Germinal center (tissue), 1 donor: Measurements from ENCODE around the gene NCAM2.
"Not testable (repeated sequence)": the region's sequence is repeated elsewhere in the genome, so short reads cannot be mapped to it uniquely, and the experiment has no call there.

Experiments
- DNase-seq: peaks from one replicate; pipeline ENCODE4 v3.0.0; 2012; ENCODE audit warnings: mixed read lengths, low spot score

Gene NCAM2

GRCh38 chr21:21332492-21332891, 334.3 kb downstream of the NCAM2 start:
- no peak for DNase-seq

- no peak for DNase-seq
Observed at GRCh38 chr21:21341041-21341440, 342.8 kb downstream of the NCAM2 start.

DNA sequence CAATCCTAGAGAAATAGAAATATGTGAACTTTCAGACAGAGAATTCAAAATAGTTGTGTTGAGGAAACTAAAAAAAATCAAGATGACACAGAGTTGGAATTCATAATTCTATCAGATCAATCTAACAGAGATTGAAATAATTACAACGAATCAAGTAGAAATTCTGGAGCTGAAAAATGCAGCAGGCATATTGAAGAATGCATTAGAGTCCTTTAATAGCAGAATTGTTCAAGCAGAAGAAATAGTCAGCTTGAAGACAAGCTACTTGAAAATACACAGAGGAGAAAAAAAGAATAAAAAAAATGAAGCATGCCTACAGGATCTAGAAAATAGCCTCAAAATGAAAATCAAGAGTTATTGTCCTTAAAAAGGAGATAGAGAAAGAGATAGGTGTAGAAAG, 347.1 kb downstream of the NCAM2 start:
- DNase-seq, result no peak

DNA sequence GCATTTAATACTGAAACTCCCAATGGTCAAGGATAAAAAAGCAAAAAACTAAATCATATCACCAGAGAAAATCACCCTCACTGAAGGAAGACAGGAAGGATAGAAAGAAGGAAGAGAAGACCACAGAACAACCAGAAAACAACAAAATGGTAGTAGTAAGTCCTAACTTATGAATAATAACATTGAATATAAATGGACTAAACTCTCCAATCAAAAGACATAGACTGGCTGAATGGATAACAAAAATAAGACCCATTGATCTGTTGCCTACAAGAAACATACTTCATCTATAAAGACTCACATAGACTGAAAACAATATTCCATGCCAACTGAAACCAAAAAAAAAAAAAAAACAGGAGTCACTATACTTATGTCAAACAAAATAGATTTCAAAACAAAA, 347.7 kb downstream of the NCAM2 start:
- DNase-seq, result no peak

DNA sequence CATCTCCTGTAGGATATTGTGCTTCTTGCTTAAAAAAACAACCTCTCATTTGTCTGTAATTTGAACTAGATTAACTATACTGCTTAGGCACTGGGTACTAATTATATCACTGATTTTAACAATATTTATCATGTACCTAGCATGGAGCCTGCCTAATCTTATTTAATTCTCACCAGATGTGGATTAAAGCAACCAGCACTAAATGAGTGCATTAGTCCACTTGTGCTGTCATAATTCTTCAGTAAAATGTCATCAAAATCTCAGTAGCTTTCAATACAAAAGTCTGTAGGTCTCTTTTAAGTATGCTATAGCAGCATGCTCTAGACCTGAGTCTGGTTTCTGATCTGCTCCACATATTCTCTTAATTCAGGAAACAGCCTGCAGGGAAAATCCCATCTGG, 368.1 kb downstream of the NCAM2 start:
- DNase-seq, result no peak

DNA sequence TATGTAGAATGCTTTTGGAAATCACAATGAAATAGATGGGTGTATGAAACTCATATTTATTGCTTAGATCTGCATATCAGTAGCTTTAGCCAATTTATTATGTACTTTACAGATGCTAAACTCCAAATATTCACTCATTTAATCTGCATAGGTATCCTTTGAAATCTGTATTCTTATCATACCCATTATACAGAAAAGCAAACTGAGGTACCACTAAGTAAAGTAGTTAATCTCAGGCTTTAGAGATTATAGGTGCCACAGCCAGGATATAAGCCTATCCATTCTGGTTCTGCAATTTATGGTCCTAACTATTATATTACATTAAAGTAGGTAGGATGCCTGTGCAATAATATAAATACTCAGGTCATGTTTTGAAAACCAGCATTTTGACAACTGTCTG, 369.4 kb downstream of the NCAM2 start:
- no peak for DNase-seq

DNA sequence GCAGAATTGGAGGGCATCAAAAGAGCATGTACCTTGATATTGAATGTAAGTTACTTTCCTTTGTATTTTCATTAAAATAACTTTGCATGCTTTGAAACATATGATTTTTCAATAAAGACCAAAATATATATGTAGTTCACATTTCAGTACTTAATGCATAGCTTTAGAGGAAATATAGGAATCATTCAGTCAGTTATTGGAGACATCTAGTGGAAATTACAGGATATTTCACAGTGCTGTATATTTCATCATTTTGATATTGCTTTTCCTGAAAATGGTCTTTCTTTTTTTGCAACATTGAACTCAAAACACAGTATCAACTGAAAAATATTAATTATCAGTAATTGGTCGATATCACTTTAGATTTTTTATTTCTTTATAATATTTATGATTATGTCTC, 375.8 kb downstream of the NCAM2 start:
- DNase-seq, result no peak

DNA sequence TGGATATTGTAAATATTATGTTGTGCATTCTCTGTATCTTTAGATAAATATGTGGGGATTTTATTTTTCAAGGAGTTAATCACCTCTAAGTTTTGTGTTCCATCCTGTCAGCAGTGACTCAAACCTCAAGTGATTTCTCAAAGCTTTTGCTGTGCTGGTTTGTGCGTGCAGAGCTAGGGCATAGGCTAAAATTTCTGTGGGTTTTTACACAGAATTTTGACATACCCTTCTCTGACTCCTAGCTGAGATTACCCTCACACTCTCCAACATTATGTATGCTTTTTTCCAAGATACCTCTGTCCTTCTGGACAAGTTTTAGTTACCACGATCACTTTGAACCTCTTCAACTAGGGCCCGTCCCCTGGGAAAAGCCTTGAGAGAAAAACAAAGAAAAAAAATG, 384.9 kb downstream of the NCAM2 start:
- no peak for DNase-seq

DNA sequence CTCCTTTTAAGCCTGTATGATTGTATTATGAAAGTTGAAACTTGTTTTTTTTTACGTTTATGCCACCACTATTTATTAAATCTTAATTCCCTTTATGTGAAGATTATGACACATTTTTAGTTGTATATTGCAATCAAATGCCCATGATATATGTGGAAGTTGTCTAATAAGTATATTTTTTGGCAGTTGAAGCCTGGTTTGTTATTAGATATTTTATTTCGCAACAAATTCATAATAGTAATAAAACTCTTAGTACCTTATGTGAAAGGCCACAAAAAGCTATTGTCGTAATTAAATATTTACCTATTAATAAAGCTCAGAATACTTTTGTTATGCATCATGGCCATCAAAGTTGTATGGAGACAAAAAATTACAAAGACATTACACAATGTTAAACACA, 386.8 kb downstream of the NCAM2 start:
- DNase-seq, result no peak

- no peak for DNase-seq
Observed at GRCh38 chr21:21385404-21385803, 387.2 kb downstream of the NCAM2 start.

- DNase-seq, result no peak
Observed at GRCh38 chr21:21387916-21388315, 389.7 kb downstream of the NCAM2 start.

DNA sequence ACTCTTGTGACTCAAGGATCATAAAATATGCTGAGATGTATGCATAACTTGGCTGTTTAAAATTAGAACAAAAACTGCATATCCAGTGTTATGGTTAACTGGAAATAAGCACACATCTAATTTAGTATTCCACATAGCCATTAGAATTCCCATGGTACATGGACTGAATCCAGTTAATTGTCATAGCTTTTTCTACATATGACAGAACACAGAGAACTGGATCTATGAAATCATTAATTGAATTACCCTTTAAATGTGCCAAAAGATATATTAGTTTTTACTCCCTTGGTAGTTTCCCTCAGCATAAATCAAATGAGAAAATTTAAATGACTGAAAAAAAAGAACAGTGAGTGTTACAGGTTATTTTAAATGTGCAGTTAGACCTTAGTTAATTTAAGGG, 395.9 kb downstream of the NCAM2 start:
- no peak for DNase-seq

GRCh38 chr21:21396424-21396823, 398.2 kb downstream of the NCAM2 start:
- DNase-seq, result no peak

DNA sequence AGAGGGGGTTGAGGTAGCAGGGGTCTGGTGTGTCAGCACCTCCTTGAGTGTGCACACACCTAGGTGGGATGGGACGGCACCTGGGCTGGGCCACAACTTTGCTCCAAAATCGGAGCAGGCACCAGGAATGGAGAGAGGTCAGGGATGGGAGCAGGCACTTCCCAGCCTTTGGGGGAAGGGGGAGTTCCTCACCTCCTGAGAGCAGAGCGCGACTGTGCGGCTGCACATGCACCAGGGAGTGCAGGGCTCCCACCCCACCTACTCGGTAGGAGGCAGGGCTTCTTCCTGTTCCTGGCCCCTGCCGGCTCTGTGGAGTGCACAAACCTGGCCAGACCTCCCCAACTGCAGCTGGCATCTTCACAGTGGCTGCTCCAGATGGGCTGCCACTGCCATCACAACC, 399.3 kb downstream of the NCAM2 start:
- DNase-seq, result no peak

DNA sequence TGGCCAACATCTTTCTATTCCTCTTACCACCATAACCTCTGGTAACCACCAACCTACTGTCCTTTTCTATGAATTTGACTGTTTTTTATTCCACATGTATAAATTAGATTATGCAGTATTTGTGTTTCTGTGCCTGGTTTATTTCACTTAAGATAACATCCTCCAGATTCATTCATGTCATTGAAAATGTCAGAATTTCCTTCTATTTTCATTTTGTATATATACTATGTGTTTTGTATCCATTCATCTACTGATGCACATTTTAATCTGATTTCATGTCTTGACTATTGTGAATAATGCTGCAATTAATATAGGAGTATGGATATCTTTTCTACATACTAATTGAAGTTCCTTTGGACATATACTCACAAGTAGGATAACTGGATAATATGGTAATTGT, 403.2 kb downstream of the NCAM2 start:
- no peak for DNase-seq

GRCh38 chr21:21402187-21402586, 404.0 kb downstream of the NCAM2 start:
- not testable (repeated sequence) for DNase-seq

DNA sequence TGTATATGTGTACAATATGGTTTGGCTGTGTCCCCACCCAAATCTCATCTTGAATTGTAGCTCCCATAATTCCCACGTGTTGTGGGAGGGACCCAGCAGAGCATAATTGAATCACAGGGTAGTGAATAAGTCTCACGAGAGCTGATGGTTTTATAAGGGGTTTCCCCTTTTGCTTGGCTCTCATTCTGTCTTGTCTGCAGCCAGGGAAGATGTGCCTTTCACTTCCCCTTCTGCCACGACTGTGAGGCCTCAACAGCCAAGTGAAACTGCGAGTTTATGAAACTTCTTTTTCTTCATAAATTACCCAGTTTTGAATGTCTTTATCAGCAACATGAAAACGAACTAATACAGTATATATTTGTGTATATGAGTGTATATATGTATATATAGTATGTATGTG, 406.1 kb downstream of the NCAM2 start:
- DNase-seq, result not testable (repeated sequence)

DNA sequence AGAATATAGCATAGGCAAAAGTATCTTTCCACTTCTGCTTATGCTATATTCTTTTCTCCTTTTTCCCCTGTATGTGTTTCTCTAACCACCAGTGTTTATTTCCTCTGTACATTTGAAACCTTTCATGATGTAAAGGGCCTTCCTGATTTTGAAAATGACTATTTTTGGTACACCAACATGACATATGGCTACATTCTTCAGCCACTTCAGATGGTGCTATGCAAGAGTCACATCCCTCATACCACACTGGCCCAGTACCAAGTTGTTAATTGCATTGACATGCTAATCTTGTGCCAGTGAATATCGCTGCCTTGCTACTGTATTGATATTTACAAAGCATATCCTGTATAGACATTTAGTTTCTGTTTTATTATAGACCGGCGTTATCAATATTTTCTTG, 408.7 kb downstream of the NCAM2 start:
- no peak for DNase-seq

- no peak for DNase-seq
Observed at GRCh38 chr21:21412096-21412495, 413.9 kb downstream of the NCAM2 start.

DNA sequence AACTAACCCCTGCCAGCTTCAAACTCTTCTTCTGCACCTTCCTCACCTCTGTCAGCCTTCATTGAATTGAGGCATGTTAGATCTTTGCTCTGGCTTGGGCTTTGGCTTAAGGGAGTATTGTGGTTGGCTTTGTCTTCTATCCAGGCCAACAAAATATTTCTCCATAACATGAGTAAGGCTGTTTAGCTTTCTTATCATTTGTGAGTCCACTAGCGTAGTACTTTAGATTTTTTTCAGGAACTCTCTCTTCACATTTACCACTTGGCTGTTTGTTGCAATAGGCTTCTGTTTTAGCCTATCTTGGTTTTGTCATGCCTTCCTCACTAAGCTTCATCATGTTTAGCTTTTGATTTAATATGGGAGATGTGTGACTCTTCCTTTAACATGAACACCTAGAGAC, 417.5 kb downstream of the NCAM2 start:
- DNase-seq, result no peak

- no peak for DNase-seq
Observed at GRCh38 chr21:21434944-21435343, 436.7 kb downstream of the NCAM2 start.

DNA sequence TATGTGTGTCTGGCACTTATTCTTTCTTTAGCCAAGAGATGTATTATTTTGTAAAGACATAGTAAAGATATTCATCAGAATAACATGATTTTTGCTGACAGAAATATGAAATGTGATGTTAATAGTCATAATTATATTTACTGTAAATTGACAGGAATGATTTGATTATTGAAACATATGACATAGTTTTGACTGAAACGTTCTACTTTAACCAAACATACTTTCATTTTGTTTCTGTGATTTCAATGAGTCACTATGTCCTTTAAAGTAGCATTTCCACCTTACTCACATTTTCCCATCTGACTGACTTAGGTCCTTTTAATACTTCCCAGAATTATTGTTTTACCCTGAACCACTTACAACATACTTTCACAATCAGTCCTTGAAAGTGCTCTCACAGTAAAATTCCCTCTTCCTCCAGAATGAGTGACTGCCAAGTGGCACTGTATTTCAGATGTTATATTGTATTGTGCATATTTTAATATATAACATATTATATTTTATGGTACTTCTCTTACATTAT, 437.9 kb downstream of the NCAM2 start:
- no peak for DNase-seq

DNA sequence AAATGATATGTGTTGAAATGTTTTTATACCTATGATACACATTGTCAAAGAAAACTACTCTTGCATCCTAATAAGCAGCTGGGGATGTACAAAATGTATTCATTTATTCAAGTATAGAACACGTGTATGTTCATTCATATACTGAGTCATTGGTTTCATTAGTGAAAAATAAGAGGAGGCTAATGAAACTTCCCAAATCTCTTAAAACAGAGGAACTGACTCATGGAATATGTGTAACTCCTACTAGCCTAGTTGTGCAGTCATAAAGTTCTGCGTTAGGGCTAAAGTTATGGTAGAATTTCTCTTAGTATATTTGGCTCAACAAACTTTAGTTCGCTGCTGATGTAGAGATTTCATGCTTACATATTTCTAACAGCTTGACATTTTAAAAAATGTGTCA, 441.6 kb downstream of the NCAM2 start:
- DNase-seq, result no peak

DNA sequence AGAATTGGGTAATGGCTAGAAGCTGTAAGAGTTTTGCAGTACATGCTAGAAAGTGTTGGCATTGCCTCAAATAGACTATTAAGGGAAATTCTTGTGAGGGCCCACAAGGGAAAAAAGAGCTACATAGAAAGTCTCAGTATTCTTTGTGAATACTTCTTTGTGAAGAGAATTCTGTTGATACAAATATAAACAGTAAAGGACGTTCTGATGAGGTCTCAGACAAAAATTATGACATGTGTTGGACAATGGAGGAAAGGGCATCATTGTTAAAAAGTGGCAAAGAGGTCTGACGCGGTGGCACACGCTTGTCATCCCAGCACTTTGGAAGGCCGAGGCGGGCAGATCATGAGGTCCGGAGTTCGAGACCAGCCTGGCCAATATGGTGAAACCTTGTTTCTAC, 458.9 kb downstream of the NCAM2 start:
- DNase-seq, result no peak

DNA sequence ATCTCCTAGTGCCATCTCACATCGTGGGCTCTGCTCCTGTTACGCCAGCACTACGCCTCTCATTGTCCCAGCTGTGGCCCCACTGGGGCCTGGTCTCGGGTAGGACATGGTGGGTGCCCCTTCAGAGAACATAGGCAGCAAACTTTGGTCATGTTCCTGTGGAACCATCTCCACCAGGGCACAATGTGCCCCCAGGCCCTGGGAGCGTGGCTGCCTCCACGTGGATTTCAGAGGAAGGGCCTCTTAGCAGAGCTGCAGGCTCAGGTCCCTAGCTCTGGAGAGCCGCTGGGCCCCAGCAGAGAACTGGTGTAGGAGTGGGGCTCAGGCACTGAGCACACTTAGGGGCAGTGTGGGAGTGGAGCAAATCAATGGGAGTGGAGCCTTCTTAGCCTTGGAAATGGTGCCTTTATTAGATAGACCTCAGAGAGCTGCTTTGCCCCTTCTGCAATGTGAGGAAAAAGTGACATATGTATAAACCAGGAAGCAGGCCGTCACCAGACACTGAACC, 460.0 kb downstream of the NCAM2 start:
- DNase-seq, result no peak
